ENCODE measurements around the gene CBR3. TPM values are rescaled to one million over a fixed set of nuclear protein-coding genes. Genes with fewer than 3 reads are reported as not detected.

CBR3 gene
- polyA plus RNA-seq, 1 experiment = 10.2 TPM

GRCh38 chr21:36193200-36193599 lies 58.3 kb downstream of the CBR3 start:
- H3K27ac ChIP-seq (ENCODE audit: low read depth, low read length) = no peak overlapping the region
- no peak for TF ChIP-seq CTCF (IDR thresholded peaks at IDR 0.05; ENCODE audit: low read depth, low read length)
- H3K9me3 ChIP-seq (ENCODE audit: control insufficient read depth, insufficient read depth, low read length) = no peaks in the 10 kb centered on the region
- DNase-seq (ENCODE audit: low read depth, low spot score) = no peak
- no peaks in the 10 kb centered on the region for H3K27me3 ChIP-seq (ENCODE audit: control insufficient read depth, insufficient read depth, low read length)
- POLR2A ChIA-PET = no interaction called here
- CTCF ChIA-PET = no interaction called here
- H3K4me3 ChIP-seq (ENCODE audit: low read depth, low read length) = no peak overlapping the region

- DNase-seq (ENCODE audit: low read depth, low spot score) = no peak
- POLR2A ChIA-PET = no interaction called here
- Histone ChIP-seq H3K27ac (ENCODE audit: low read depth, low read length) (no peak overlapping the region), H3K4me3 (ENCODE audit: low read depth, low read length) (no peak overlapping the region), H3K27me3 (ENCODE audit: control insufficient read depth, insufficient read depth, low read length) (no peaks in the 10 kb centered on the region), H3K9me3 (ENCODE audit: control insufficient read depth, insufficient read depth, low read length) (no peaks in the 10 kb centered on the region)
- TF ChIP-seq CTCF (IDR thresholded peaks at IDR 0.05; ENCODE audit: low read depth, low read length) = no peak
- CTCF ChIA-PET = interaction anchor here (0.7 kb wide), 1 partner anchor 144 kb away, joined by 5 read pairs; no protein-coding TSS in a partner anchor
These were observed 59.1 kb downstream of the CBR3 start for GRCh38 chr21:36194024-36194423.

- no peak for TF ChIP-seq CTCF (IDR thresholded peaks at IDR 0.05; ENCODE audit: low read depth, low read length)
- Histone ChIP-seq H3K9me3 (ENCODE audit: control insufficient read depth, insufficient read depth, low read length) (no peaks in the 10 kb centered on the region), H3K4me3 (ENCODE audit: low read depth, low read length) (no peak overlapping the region), H3K27me3 (ENCODE audit: control insufficient read depth, insufficient read depth, low read length) (no peaks in the 10 kb centered on the region), H3K27ac (ENCODE audit: low read depth, low read length) (no peak overlapping the region)
- no peak for DNase-seq (ENCODE audit: low read depth, low spot score)
- ChIA-PET CTCF (no interaction called here), POLR2A (no interaction called here)
These were observed 60.7 kb downstream of the CBR3 start for GRCh38 chr21:36195613-36196012.

Other genes starting within 250 kb of the CBR3 start
- 11.5 and 12.2 TPM in 2 replicates for gene SETD4, start 74.6 kb upstream of the CBR3 start, polyA plus RNA-seq (2011; rRNA removed)
- gene CBR1, start 65.1 kb upstream of the CBR3 start, polyA plus RNA-seq (2011; rRNA removed) = 110 and 119 TPM in 2 replicates
- 7.3 and 8.9 TPM in 2 replicates for gene DOP1B, start 21.7 kb downstream of the CBR3 start, polyA plus RNA-seq (2011; rRNA removed)
- gene MORC3, start 185.1 kb downstream of the CBR3 start, polyA plus RNA-seq (2011; rRNA removed) = 20.7 and 31.6 TPM in 2 replicates

Data from AG04450 (cell line).